Measurements from ENCODE around the gene SYT14.
"Not testable (repeated sequence)": the region's sequence is repeated elsewhere in the genome, so short reads cannot be mapped to it uniquely, and the experiment has no call there.

The SYT14 gene

DNA sequence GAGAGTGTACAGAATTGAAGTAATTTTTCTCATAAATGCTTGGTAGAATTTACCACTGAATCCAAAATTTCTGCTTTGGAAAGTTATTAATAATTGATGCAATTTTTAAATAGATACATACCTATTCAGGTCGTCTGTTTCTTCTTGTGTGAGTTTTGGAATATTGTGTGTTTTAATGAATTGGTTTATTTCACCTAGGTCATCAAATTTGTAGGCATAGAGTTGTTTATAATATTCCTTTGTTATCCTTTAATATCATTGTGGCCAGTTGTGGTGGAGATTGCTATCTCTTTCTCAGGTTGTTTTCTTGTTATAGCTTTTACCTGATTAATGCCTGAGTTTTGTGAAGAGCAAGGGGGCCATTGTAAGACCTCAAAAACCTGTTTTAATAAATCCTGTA, 93.5 kb downstream of the SYT14 start:
- DNase-seq: no peak

DNA sequence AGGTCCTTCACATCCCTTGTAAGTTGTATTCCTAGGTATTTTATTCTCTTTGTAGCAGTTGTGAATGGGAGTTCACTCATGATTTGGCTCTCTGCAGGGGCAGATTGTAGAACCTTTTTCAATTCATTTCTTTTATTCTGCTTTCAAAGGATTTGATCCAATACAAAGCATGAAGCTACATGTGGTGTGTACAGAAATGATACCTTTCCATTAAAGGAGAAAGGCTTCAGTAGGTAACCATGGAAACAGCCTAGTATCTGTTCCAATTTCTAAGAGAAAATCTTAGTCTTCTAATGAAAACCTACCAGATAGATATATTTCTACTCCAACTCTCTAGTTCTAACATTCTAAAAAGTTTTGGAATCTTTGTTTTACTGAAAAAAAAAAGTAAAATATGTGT, 105.0 kb downstream of the SYT14 start:
- no peak for DNase-seq

DNA sequence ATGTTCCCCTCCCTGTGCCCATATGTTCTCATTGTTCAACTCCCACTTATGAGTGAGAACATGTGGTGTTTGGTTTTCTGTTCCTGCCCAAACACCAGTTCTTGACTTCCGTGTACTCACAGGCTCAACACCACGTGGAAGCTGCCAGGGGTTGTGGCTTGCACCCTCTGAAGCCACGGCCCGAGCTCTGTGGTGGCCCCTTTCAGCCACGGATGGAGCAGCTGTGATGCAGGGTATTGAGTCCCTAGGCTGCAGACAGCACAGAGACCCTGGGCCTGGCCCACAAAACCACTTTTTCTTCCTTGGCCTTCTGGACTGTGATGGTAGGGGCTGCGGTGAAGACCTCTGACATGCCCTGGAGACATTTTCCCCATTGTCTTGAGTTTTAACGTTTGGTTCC, 111.6 kb downstream of the SYT14 start:
- DNase-seq: no peak

DNA sequence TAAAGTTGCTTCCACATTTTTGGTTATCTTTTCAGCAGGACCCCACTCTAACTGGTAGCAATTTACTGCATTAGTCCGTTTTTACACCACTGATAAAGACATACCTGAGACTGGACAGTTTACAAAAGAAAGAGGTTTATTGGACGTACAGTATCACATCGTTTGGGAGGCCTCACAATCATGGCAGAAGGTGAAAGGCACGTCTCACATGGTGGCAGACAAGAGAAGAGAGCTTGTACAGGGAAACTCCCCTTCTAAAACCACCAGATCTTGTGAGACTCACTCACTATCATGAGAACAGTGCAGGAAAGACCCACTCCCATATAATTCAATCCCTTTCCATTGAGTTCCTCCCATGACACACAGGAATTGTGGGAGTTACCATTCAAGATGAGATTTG, 112.5 kb downstream of the SYT14 start:
- not testable (repeated sequence) for DNase-seq

DNA sequence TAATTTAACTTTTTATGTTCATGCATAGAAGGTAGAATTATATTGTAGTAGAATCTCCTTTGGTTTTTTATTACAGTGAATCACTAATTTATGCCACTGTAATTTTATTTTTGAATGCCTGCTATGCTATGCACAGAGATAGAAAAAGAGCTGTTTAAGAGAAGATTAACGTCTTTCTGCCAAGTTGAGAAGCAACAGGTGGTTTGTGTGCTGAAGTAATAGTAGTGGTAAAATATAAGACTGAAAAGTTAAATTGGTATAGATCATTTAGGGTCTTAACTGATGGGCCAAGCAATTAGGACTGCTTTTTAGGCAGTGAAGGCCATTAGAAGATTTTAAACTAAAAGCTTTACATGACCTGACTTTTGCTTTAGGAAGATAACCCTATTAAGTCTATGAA, 115.1 kb downstream of the SYT14 start:
- no peak for DNase-seq

DNA sequence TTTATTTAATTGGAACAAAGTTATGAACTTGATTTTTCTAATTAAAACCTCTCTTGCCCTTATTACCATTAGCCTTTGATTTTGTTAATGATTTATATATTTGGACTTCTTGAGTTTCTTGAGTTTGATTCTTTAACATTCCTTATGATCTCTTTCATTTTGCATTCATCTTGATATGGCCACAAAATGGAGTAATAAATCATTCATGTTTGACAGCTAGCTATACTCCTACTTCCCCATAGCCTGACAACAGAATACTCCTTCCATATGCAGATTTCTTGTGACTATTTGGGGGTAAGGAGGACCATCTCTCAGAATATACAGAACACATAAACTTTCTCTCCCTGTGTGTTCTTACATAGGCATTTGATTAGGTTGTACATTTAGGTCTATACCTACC, 119.6 kb downstream of the SYT14 start:
- no peak for DNase-seq

DNA sequence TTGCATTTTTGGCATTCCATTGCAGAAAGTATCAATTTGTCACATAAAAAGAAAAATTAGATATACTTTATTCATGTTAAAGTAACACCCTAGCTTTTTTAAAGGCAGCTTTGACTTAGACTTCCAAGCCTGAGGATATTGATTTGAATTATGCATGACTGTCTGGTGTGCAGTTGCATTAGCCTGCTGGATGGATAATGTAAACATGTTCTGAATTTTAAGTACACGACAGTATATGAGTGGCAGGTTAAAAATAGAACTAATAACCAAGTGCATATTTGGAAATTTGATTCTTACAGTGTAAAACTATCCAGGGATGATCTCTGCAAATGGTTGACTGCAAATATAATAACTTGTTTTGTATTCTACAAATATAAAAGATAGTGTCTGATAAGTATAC, 124.0 kb downstream of the SYT14 start:
- no peak for DNase-seq

DNA sequence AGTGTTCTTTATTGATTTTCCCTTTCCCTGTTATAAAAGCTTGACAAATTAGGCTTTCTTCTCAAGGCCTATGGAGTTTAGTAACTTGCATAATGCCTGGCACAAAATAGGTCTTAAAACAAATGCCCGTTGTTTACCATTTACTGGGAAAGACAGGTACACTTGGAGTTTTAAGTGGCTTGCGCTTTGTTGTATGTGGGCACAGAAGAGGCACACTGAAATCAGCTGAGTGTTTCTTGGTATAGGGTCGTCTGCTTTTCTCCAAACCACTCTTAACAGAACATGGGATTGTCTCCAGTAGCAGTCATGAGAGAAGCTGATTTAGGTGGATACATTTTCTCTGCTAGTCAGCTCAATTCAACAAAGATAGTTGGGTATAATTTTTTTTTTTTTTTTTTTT, 132.5 kb downstream of the SYT14 start:
- DNase-seq: no peak

DNA sequence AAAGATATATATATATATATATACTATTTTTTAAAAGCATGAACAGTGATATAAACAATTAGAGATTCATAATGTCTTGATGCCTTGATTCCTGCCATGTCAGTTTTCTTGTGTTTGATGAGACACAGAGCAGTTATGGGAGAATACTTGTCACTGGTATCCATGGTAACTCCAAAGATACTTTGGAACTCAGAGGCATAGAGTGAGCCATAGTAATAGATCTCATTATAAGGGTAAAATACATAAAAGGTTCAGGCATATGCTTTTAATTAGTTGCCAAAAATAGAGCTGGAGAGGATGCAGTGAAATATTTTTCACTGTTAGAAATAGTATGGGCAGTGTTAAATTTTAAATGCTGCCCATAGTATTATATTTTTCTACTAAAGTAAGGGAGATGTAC, 134.1 kb downstream of the SYT14 start:
- DNase-seq: no peak

DNA sequence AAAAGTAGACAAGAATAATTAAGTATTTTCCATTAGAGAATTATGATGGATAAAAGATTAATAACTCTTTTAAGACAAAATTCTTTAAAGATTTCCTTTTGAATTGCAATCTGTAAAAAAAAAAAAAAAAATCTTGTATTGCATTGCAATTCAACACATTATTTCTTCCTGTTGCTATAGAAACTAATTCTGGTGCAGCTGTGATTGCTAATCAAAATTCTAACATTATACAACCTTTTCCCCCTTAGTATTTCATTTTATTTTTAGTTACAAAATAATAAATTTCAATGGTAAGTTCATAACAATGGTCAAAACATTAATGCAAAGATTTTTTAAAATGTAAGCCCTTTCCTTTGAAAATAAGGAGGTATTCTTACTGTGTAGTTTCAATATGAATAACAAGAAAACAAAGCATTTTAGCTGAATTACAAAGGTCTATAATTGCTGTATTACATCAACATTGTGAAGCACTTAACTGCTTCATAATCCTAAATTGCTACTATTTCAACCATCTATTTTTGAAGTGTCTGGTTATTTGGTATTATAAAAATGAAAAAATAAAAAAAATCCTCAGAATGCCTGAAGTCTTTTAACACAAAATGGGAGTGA, 135.0 kb downstream of the SYT14 start:
- no peak for DNase-seq

DNA sequence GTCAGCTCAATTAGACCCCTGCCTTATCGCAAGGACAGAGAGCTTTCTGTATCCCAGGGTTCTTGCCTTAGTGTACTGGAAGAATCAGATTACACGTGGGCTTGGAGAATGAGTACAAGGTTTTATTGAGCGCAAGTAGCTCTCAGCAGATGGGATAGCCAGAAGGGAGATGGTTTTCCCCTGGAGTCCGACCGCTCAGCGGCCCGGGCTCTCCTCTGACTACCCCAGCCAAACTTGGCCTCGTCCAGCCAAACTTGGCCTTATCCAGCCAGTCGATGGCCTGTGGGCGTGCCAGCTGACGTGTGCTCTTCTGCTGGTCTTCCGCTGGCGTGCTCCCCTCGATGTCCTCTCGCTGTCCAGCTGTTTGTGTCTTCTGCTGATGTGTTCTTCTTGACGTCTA, 136.9 kb downstream of the SYT14 start:
- no peak for DNase-seq

DNA sequence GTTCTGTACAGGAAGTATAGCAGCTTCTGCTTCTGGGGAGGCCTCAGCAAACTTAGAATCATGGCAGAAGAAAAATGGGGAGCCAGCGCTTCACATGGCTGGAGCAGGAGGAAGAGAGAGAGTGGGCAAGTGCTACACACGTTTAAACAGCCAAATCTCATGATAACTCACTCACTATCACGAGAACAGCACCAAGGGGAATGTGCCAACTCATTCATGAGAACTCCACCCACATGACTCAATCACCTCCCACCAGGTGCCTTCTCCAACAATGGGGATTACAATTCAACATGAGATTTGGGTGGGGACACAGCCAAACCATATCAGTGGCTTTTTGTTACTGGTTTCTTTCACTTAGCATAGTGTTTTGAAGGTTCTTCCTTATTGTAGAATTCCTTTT, 138.6 kb downstream of the SYT14 start:
- no peak for DNase-seq

DNA sequence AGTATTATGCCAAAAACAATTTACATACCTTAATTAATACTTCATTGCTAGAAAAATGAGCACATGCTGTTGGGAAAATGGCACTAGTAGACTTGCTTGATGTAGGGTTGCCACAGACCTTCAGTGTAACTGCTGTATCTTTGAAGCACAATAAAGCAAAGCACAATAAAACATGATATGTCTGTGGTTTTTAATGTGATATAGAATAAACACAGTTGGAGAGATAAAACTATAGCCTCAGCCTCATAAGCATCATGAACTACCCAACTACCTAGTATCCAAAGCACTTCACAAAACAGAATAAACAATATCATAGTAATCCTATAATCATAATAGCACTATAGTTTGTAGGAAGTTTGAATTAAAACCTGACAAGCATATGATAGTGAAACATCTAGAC, 143.5 kb downstream of the SYT14 start:
- DNase-seq: no peak

DNA sequence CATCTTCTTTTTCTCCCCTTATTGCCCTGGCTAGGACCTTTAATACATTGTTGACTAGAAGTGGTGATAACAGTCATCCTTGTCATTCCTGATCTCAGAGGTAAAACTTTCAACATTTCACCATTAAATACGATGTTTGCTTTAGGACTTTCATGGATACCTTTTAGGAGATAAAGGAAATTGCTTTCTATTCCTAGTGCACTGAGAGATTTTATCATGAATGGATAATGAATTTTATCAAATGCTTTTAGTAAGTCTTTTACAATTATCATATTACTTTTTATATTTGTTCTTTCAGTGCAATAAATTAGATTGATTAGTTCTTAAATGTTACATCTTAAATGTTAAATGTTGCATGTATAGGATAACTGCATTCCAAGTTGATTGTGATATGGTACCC, 147.3 kb downstream of the SYT14 start:
- no peak for DNase-seq

DNA sequence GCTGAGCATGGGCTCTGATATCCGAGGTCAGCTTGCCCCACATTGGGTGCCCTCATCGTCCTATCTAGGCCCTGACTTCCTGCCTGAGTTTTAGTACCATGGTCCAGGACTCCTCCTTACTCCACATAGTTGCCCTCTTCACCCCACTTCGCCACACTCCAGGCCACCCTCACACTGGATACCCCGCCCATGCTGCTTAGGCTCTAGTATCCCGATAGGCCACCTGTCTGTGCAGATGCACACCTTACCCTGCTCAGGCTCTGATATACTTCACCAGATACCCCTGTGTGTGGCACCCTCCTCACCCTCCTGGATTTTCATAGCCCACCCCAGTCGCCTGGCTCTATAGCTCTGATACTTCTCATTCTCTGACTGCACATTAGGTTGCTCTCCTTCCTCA, 149.0 kb downstream of the SYT14 start:
- DNase-seq: no peak

DNA sequence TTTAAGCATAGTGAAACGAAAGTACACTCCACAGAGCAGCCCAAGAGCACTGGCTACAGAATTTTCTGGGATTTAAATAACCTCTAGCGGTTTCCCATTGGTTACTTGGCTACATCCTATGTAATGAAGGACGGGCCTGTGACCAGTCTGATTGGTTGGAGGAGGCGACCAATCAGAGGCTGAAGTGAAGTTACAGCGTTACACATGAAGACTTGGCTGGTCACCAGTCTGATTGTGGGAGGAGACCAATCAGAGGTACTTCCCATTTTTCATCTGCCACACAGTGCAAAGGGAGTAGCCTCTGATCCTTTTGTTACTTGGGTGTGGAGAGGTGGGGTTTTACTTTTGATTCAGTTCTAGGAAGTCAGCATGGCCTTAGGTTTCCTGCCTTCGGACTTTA, 151.8 kb downstream of the SYT14 start:
- no peak for DNase-seq

DNA sequence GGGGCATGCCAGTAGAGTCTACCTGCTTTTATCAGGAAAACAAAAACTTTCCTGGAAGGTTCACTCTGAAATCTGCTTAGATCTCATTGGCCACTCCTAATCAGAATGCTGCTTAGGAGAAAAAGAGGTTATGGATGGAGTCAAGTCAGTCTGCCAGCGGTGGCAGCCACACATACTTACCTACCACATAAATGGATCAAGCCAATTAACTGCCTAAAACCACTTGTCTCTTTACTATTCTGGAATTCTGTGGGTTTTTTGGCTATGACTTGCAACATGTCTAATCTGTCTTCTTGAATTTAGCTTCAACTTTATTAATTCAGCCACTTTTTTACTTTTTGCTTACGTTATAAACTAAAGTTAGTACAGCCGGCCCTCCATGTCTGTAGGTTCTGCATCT, 154.3 kb downstream of the SYT14 start:
- no peak for DNase-seq

DNA sequence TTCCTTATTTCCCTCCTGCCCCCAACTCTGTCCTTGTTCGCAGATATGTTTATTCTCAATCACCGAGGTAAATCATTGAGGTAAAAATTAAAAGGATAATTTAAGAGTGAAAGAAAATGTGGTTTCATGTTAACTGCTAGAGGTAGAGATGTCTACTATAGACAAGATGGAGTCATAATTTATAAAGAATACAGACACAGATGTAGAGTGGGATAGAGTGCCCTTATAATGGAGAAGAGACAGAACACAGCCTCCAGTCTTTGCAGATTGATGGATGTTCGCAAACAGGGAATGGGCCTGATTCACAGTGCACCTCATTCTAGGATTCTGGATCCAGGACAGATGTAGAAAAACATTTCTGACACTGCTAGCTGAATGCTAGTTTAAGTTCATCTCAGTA, 155.4 kb downstream of the SYT14 start:
- DNase-seq: no peak

DNA sequence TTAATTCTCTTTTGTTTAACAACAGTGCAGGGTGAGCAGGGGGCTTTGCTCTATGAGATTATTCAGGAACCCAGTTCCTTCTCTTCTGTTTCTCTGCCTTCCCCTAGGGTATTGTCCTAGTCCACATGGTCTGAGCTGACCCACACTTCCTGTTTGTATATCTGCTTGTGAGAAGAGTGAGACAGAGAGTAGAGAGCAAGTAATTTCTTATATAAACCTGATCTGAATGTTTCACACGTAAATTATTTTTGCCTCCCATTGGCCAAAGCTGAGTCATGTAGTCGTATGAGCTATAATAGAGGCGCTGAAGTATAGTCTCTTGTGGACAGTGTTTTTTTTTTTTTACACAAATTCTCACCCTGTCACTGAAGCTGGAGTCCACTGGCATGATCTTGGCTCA, 160.3 kb downstream of the SYT14 start:
- no peak for DNase-seq

DNA sequence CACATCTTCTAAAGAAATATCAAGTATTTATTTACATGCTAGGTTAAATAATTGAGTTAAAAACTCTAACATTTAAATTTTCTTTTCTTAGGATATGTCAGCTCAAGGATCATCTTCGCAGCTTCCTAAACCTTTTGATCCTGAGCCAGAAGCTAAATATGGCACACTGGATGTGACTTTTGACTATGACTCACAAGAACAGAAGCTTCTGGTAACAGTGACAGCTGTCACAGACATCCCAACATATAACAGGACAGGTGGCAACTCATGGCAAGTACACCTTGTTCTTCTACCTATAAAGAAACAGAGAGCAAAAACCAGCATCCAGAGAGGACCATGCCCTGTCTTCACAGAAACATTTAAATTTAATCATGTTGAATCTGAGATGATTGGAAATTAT, 161.9 kb downstream of the SYT14 start:
- DNase-seq: no peak

DNA sequence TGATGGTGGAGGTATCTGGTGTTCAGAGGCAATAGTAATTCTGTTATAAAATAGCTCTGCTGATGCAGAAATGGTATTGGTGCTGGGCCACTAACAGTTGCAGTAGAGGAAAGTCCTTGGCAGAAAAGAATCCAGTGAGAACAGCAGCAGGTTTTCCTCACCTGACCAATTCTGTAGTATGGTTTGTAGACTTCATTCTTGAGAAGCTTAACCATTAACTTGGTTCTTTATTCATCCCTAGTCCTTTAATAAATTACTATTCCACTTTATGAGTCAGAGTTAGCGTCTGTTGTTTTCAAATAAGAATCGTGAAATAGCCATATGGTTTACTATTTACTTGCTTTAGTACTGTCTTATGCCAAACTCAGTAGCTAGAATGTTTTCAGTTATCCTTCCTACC, 166.1 kb downstream of the SYT14 start:
- DNase-seq: no peak

DNA sequence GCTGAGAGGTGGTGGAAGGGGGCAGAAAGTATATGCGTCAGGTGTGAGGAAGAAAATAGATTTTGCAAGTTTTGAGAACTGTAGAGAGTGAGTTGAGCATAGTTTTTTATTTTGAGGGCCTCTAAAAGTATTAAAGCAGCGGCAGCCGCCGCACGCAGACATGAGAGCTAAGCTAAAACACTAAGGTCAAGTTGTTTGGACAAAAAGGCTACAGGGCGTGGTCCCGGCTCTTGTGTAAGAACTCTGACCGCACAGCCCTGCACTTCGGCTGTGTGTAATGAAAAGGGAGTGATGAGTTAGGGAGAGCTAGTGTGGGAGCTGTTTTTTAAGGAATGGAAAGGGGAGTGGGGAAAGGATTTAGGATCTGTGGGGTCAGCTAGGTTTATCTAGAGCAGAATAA, 174.9 kb downstream of the SYT14 start:
- DNase-seq: not testable (repeated sequence)

DNA sequence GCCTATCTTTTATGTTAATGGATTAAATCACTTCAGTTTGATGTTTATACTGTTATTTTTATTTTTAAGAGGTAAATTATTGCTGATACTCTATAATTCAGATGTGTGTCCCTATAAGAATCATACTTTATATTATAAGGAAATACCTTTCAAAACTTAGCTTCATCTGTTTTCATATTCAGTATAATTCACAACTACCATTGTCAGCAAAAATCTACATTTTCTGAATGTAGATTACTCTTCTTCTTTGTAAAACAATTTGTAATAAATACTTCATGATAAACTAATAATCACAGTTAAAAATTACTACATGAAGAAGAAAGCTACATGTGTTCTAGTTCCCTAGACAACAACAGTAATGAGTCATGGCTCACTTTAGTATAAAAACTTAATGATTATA, 179.2 kb downstream of the SYT14 start:
- DNase-seq: no peak

DNA sequence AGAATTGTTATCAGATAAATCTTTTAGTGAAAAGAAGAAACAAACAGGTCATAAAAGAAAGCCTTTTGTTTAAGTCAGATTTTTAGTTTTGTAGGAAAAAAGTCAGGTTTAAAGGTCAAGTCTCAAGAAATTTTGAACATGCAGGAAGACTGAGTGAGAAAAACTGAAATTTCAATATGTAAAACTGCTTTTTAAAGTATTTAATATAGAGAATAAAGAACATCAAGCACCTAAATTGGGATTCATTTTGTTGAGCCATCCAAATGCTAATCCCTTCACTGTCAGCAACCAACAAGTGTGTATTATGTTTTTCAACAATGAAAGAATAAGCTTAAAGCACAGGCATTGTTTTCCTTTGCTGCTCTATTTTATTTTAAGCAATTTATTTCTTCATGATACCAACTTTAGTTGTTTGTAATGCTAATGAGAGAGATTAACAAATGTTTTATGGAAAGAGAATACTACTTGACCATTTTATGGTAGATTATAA, 179.7 kb downstream of the SYT14 start:
- DNase-seq: no peak

DNA sequence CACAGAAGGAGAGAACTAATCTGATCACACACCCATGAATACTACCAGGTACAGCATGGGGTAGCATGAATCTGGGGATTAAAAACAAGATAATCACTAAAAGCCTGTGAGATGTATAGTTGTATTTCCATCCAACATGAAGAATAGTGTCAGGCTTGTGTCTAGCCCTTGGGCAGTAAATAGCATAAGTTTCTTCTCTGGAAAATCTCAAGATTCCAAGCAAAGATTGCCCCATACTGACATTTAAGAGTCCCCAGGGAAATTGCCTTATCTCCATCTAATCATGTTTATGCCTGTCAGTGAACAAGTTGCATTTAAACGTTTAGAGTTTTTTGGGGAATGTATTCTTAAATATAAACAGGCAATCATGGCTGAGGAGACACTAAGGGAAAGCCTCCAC, 185.4 kb downstream of the SYT14 start:
- no peak for DNase-seq
